ENCODE results near the gene CYP1A1. TPM values are rescaled to one million over a fixed set of nuclear protein-coding genes. Genes with fewer than 3 reads are reported as not detected.

CYP1A1 gene
- total and polyA plus RNA-seq, 2 experiments from 2014 or later, result 0.16 to 1.4 TPM

DNA sequence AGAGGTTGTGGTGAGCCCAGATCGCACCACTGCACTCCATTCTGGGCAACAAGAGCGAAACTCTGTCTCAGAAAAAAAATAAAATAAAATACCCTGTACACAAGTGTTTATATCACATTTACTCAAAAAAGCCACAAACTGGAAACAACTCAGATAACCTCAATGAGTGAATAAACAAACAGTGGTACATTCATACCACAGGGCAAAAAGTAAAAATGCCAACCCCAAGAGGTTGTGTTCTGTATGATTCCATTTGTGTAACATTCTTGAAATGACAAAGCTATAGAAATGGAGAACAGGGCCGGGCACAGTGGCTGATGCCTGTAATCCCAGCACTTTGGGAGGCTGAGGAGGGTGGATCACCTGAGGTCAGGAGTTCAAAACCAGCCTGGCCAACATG, 42.4 kb downstream of the CYP1A1 start:
- H3K36me3 ChIP-seq (ENCODE audit: insufficient read depth), result no peaks in the 10 kb centered on the region; the same call in 1 of the 2 replicates
- no peaks in the 10 kb centered on the region for H3F3A ChIP-seq (replicated peaks; ENCODE audit: low read depth)
- DNase-seq (ENCODE audit: low spot score), result no peak
- peaks cover 92% of the 10 kb centered on the region for H3K79me2 ChIP-seq (replicated peaks; ENCODE audit: insufficient read depth)
- H3K4me1 Mint-ChIP-seq, result no peaks in the 10 kb centered on the region
- no peak overlapping the region for H3K4me3 ChIP-seq
- TF ChIP-seq CREB1 (CRISPR knock-in tag; IDR thresholded peaks at IDR 0.05; ENCODE audit: low read depth), result no peak
- TF ChIP-seq ZNF114 (CRISPR knock-in tag; IDR thresholded peaks at IDR 0.05), result no peak
- TF ChIP-seq EZH2phosphoT487 (IDR thresholded peaks at IDR 0.05; ENCODE audit: unreplicated experiment), result no peak
- TF ChIP-seq, protein P1, sequence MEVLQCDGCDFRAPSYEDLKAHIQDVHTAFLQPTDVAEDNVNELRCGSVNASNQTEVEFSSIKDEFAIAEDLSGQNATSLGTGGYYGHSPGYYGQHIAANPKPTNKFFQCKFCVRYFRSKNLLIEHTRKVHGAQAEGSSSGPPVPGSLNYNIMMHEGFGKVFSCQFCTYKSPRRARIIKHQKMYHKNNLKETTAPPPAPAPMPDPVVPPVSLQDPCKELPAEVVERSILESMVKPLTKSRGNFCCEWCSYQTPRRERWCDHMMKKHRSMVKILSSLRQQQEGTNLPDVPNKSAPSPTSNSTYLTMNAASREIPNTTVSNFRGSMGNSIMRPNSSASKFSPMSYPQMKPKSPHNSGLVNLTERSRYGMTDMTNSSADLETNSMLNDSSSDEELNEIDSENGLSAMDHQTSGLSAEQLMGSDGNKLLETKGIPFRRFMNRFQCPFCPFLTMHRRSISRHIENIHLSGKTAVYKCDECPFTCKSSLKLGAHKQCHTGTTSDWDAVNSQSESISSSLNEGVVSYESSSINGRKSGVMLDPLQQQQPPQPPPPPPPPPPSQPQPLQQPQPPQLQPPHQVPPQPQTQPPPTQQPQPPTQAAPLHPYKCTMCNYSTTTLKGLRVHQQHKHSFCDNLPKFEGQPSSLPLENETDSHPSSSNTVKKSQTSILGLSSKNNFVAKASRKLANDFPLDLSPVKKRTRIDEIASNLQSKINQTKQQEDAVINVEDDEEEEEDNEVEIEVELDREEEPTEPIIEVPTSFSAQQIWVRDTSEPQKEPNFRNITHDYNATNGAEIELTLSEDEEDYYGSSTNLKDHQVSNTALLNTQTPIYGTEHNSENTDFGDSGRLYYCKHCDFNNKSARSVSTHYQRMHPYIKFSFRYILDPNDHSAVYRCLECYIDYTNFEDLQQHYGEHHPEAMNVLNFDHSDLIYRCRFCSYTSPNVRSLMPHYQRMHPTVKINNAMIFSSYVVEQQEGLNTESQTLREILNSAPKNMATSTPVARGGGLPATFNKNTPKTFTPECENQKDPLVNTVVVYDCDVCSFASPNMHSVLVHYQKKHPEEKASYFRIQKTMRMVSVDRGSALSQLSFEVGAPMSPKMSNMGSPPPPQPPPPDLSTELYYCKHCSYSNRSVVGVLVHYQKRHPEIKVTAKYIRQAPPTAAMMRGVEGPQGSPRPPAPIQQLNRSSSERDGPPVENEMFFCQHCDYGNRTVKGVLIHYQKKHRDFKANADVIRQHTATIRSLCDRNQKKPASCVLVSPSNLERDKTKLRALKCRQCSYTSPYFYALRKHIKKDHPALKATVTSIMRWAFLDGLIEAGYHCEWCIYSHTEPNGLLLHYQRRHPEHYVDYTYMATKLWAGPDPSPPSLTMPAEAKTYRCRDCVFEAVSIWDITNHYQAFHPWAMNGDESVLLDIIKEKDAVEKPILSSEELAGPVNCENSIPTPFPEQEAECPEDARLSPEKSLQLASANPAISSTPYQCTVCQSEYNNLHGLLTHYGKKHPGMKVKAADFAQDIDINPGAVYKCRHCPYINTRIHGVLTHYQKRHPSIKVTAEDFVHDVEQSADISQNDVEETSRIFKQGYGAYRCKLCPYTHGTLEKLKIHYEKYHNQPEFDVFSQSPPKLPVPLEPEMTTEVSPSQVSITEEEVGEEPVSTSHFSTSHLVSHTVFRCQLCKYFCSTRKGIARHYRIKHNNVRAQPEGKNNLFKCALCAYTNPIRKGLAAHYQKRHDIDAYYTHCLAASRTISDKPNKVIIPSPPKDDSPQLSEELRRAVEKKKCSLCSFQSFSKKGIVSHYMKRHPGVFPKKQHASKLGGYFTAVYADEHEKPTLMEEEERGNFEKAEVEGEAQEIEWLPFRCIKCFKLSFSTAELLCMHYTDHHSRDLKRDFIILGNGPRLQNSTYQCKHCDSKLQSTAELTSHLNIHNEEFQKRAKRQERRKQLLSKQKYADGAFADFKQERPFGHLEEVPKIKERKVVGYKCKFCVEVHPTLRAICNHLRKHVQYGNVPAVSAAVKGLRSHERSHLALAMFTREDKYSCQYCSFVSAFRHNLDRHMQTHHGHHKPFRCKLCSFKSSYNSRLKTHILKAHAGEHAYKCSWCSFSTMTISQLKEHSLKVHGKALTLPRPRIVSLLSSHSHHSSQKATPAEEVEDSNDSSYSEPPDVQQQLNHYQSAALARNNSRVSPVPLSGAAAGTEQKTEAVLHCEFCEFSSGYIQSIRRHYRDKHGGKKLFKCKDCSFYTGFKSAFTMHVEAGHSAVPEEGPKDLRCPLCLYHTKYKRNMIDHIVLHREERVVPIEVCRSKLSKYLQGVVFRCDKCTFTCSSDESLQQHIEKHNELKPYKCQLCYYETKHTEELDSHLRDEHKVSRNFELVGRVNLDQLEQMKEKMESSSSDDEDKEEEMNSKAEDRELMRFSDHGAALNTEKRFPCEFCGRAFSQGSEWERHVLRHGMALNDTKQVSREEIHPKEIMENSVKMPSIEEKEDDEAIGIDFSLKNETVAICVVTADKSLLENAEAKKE (CRISPR knock-in tag; IDR thresholded peaks at IDR 0.05), result no peak
- TF ChIP-seq JUNB (IDR thresholded peaks at IDR 0.05; ENCODE audit: unreplicated experiment), result no peak
- no peak overlapping the region for H3K27ac Mint-ChIP-seq
- no peak overlapping the region for H2AFZ ChIP-seq
- H3K4me3 Mint-ChIP-seq, result no peak overlapping the region
- H4K20me1 ChIP-seq (replicated peaks; ENCODE audit: insufficient read depth), result peaks cover 33% of the 10 kb centered on the region
- no peak overlapping the region for H3K4me2 ChIP-seq
- no peaks in the 10 kb centered on the region for H3K27me3 ChIP-seq (ENCODE audit: insufficient read depth)
- peaks cover 5% of the 10 kb centered on the region; the same call in 1 of the 3 replicates for H3K9me3 Mint-ChIP-seq
- H3K27ac ChIP-seq (ENCODE audit: low read depth), result no peak overlapping the region
- no peaks in the 10 kb centered on the region for H3K27me3 Mint-ChIP-seq (ENCODE audit: insufficient read depth, low read depth, poor library complexity)
- ATAC-seq, result no peak
- no peaks in the 10 kb centered on the region for H3K4me1 ChIP-seq (ENCODE audit: insufficient read depth)
- H3K9me2 ChIP-seq (ENCODE audit: insufficient read depth), result no peaks in the 10 kb centered on the region
- H3K36me3 Mint-ChIP-seq (ENCODE audit: low read depth), result peaks cover 32% of the 10 kb centered on the region

GRCh38 chr15:74680456-74680855, 44.9 kb downstream of the CYP1A1 start:
- no peaks in the 10 kb centered on the region for H3K27me3 ChIP-seq (ENCODE audit: insufficient read depth)
- H3K36me3 Mint-ChIP-seq (ENCODE audit: low read depth), result peaks cover 17% of the 10 kb centered on the region
- H3K36me3 ChIP-seq (ENCODE audit: insufficient read depth), result no peaks in the 10 kb centered on the region
- no peak for DNase-seq (ENCODE audit: low spot score)
- H3K79me2 ChIP-seq (replicated peaks; ENCODE audit: insufficient read depth), result peaks cover 92% of the 10 kb centered on the region
- no peaks in the 10 kb centered on the region for H3K4me1 Mint-ChIP-seq
- no peak overlapping the region for H3K4me3 ChIP-seq
- no peak overlapping the region for H3K4me2 ChIP-seq
- no peaks in the 10 kb centered on the region for H3K4me1 ChIP-seq (ENCODE audit: insufficient read depth)
- H3K27ac ChIP-seq (ENCODE audit: low read depth), result no peak overlapping the region
- H3K27ac Mint-ChIP-seq, result no peak overlapping the region
- H2AFZ ChIP-seq, result no peak overlapping the region
- no peak for ATAC-seq
- H3F3A ChIP-seq (replicated peaks; ENCODE audit: low read depth), result no peaks in the 10 kb centered on the region
- H3K4me3 Mint-ChIP-seq, result no peak overlapping the region
- no peaks in the 10 kb centered on the region for H3K27me3 Mint-ChIP-seq (ENCODE audit: insufficient read depth, low read depth, poor library complexity)
- peaks cover 5% of the 10 kb centered on the region; the same call in 1 of the 3 replicates for H3K9me3 Mint-ChIP-seq
- H3K9me2 ChIP-seq (ENCODE audit: insufficient read depth), result no peaks in the 10 kb centered on the region
- H4K20me1 ChIP-seq (replicated peaks; ENCODE audit: insufficient read depth), result peaks cover 46% of the 10 kb centered on the region
- no peak for TF ChIP-seq CREB1 (CRISPR knock-in tag; IDR thresholded peaks at IDR 0.05; ENCODE audit: low read depth)
- TF ChIP-seq, protein P1 (CRISPR knock-in tag; IDR thresholded peaks at IDR 0.05), result no peak

All from GM23338 (cell line).